PC-9 (cell line): ENCODE results near the gene SLC35F3.

ENCODE experiments used
- CTCF ChIP-seq: fragments of 200-600 bp; sonication (generic); conservative IDR thresholded peaks from 2 replicates; pipeline ENCODE4 v1.6.1; 2017; ENCODE audit warnings: mixed run types, antibody characterized with exemption, mild to moderate bottlenecking, moderate library complexity
- EZH2 ChIP-seq: fragments of 200-600 bp; sonication (generic); IDR thresholded peaks from 2 replicates; pipeline ENCODE4 v1.8.0; 2017; ENCODE audit warnings: antibody characterized with exemption, low read depth

GRCh38 chr1:234264832-234265231 lies 360.4 kb downstream of the SLC35F3 start:
- TF ChIP-seq EZH2 = no peak
- no peak for TF ChIP-seq CTCF
